GM18520 (cell line): Measurements from ENCODE around the gene METTL25B.

Source experiments
- ATAC-seq: cut with Tn5 transposase; IDR thresholded peaks from one replicate; pipeline ENCODE4 v1.9.1; 2021; ENCODE audit not compliant: unreplicated experiment

Gene METTL25B

DNA sequence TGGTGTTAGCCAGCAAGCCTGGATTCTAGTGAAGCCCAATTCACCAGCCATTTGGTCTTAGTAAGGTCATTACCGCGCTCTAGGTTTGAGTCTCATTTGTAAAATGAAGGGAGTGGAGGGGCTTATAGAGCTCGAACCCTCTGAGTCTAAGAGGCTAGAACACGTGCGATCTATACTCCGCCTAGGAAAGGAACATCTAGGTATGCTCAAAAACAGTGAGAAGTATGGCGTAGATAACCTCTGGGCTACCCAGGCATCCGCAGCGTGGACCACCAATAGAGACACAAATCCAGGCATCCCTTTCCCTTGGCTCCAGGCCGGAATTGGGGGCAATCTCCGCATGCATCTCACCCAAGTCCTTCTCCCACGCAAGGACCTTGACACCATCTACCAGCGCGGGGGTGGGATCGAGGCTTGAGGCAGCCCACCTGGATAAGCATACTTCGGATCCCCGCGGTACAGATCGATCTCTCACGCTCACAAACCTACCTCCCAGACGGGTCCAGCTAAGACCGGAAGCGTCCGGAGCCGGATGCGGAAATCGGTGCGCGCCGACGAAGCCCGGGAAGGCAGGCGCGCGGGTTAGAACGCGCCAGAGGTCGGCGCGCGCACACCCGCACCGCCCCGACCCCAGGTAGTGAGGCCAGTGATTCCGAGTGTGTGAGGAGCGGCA is at the start of gene METTL25B:
METTL25B (plus strand) TSS at position 544 of the 673 bp plus-strand sequence. CDS start 636 bp downstream, outside the sequence.
- ATAC-seq = peak; percentile 33

DNA sequence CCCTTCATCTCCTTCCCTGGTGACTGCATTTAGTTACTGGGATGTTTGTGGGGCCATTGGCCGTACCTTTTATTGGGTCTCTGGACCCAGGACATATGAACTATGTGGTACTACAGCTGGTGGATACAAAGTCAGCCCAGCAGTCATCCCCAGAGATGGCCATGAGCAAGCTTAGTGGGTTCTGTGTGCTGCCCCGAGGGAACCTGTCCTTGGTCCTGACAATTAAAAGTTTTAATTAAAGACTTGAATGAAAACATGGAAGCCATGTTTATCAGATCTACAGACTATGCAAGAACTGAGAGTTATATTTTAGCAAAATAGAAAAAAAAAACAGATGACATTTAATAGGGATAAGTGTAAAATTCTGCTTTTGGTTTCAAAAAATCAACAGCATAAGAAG is 48.2 kb upstream of the METTL25B start:
- ATAC-seq = no peak

DNA sequence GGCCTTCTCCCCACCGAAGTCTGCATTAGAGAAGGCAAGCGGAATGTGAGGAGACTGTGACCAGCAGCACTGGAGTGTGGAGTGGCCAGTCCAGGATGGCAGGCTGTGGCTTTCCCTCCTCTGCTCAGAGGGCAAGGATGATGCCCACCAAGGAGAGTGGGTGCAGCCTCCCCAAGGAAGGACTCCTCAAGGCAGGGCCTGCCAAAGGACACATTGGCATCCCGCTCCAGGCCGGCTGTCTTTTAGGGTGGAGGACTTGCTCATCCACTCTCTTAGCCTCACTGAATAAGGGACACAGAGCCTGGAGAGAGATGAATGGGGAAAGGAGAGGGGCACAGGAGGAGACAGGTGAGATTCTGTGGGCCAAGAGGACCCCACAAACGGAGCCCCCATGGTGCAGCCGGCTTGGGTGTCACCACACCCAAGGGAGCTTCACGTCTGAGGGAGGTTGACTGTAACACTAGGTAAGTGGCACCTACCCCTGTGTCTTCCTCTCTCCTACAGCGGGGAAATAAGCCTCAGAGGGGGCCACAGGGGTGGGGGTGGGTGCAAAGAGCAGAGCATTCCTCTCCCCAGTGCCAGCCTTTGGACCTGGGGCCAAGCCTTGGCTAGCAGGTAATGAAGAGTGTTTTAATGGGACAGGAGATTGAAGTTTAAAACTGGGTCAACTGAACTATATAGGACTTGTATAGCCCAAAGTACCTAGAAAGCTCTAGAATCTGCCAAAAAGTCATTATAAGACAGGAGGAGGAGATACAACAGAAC is 46.9 kb upstream of the METTL25B start:
- no peak for ATAC-seq

DNA sequence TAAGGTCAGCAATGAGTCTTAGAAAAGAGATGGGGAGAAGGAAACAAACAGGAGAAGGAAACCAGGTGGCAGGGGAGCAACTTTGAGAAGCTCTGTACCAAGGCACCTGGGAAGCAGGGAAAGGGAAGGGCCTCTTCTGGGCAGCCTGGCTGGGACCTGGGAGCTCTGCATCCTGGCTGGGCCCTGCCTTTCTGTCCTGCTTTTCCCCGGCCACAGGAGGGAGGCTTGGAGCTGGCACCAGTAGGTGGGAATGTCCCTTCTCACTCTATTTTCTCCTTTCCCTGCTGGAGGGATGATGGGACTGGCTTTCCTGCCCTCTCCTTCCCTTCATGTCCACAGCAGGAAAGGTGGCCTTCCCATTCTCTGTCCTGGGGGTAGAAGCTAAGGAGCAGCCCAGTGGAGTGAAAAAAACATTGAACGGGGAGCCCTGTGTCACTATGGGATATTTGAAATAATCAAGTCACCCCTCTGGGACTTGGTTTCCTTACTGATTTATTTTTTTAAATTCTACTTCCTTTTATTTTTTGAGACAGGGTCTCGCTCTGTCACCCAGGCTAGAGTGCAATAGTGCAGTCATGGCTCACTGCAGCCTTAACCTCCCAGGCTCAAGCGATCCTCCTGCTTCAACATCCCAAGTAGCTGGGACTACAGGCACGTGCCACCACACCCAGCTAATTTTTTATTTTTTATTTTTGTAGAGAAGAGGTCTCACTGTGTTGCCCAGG is 45.9 kb upstream of the METTL25B start:
- no peak for ATAC-seq

DNA sequence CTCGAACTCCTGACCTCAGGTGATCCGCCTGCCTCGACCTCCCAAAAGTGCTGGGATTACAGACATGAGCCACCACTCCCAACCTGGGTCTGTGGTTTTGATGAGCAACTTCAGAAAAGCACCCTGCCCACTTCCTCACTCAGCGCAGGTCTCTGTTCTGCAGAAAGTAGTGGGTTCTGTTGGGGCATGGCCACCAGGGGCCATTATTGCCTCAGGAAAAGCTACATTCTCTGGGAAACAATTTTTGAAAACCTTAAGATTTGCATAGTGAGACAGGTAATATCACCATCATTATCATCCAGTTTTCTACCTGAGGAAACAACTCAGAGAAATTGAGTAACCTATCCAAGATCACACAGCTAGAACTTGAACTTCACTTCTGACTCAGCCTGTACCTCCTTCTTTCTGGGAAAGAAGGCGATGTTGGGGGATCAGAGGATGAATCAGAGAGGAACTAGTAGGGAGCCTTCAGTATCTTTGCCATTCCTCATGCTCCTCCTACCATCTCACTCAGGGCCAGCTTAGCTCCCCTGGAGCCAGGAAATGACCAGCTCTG is 44.0 kb upstream of the METTL25B start:
- no peak for ATAC-seq

DNA sequence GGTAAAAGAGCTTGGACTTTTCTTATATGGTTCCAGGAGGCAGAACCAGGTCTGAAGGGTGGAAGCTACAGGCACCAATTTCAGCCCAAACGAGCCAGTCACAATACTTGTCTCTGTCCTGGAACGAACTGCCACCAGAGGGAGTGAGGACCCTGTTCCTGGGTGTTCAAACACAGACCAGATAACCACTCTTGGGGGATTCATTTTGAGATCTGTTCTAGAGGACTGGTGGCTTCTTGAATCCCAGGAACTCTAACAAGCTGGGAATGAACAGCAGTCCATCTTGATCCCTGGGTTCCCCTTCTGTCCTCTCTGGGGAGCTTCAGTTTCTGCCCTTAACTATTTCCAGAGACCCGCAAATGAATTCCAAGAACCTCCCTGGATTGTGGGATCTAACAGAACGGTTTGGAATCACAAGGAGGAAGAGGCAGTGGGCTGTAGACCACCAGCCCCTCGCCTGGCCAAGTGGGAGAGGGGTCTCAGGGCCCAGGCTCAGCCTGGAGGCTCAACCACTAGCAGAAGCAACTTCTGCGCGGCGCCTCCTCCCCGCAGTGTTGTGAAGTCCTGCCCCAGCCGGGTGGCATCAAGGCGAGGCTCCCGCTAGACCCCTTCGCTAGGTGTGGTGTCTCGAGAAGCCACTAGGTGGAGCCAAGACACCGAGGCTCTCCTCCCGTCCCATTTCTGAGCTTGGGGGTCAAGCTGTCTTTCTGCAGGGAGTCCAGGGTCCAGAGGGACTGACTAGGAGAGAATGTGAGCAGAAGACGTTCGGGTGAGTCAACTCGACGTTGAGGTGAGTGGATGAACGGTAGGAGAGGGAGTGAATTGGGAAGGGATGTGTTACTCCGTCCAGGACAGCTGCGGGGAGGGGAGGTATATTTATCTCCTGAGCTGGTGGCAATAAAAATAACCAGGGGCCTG is 39.0 kb upstream of the METTL25B start:
- no peak for ATAC-seq

DNA sequence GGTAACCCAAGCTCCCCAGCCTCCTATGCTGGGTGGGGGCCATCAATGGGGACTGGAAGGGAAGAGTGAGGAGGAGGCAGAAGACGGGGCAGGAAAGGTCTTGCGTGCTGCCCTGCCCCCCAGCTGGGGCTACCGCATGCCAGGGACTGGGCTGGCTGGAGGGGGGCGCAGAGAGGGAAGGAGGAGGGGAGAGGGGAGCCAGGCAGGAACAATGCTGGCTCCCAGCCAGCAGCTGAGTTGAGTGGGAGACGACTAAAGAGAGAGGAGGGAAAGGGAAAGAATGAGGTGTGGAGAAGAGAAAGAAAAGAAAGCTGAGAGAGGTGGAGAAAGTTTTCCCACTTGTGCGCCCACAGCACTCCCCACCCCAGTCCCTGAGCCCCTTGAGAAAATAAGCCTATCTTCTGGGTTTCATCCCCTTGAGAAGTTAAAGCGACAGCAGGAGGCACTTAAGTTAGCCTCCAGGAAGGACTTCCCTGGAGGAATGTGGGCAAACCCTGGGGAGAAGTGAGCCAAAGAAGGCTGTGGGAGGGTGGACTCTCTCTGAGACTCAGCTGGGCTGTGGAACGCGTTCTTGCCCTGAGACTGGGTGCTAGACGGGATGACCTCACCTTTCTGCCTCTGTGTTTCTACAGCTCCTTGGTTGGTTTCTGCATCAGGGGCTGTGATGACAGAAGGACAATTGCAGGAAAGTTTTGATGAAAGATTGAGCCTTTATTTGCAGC is 38.2 kb upstream of the METTL25B start:
- ATAC-seq = no peak

DNA sequence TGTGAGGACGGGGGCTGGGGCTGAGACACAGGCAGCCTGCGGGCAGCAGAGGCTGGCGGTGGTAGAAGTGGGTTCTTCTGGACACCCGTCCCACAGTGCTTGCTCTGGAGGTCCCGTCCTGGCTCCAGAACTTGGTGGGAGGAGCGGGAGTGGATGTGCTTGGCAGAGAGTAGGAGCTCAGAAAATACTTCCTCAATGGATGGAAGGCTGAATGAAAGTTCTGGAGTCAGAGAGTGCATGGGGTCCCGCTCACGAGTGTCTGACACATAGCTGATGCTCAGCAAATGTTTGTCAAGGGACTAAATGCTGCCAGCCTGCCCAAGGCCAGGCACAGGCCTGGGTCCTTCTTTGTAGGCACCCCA is 37.6 kb upstream of the METTL25B start:
- no peak for ATAC-seq

DNA sequence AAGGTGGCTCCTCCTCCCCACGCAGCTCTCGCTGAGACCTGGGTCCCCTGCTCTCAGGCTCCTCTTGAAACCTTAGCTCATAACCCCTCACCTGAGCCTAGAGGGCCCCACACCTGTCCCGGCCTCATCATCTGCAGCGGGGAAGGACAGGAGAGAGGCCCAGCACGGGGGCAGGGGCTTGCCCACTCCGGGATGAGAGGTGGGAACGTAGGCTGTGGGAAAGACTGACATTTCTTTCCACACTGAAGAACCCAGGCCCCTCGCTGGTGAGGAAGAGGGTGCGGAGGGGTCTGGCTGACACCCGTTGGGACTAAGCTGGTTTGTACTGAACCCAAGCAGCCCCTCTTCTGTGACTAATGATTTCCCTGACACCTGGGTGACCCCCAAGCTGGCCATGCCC is 37.1 kb upstream of the METTL25B start:
- ATAC-seq = no peak

DNA sequence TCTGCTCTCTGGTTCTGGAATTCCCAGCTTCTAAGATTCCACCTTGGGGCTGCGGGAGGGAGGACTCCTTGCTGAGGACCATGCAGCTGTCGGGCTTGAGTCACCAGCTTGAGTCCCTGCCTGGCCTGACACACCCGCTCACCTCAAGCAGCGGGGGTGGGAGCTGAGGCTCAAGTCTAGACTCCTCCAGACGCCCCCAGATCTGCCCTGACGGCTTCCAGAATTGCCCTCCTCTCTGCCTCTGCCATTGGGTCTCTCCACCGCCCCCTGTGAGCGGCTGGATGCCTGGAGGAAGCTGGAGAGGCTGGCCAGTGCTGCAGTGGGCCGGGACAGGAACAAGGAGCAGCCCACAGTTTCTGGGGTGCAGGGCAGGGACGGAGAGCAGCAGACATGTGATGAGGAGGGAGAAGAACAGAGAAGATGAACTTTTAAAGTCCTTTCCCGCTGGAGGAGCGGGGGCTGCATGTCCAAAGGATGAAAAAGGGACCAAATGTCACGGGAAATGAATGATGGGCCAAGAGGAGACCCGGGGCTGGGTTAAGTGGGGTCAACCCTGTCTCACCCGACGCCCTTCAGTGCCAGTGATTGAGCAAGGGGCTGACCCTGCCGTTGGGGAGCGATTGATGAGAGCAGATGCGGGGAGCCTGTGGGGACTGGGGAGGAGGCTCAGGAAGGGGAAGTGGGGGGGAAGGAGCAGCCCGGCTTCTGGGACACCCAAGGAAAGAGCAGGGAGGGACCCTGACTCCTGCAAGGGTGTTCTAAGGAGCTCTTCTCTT is 36.4 kb upstream of the METTL25B start:
- ATAC-seq = no peak

DNA sequence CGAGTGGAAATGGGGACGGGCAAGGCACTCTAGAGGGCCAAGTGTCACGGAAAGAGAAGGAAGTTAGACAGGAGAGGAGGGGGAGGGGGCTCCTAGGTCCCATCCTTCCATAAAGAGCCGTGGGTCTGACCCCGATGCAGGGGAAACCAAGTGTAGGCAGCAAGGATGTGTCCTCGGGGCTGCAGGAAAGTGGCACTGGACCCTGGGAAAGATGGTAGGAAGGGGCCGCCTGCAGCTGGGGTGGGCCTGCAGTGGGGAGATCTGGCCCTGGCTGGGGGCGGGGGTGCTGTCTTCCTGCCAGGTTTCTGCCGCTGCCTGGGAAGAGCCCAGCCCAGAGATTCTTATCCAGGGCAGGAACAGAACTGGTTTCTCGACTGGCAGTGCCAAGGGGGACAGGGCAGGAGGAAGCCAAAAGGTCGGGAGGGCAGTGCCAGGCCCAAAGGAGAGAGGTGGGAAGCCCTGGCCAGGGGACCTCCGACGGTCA is 35.8 kb upstream of the METTL25B start:
- no peak for ATAC-seq

DNA sequence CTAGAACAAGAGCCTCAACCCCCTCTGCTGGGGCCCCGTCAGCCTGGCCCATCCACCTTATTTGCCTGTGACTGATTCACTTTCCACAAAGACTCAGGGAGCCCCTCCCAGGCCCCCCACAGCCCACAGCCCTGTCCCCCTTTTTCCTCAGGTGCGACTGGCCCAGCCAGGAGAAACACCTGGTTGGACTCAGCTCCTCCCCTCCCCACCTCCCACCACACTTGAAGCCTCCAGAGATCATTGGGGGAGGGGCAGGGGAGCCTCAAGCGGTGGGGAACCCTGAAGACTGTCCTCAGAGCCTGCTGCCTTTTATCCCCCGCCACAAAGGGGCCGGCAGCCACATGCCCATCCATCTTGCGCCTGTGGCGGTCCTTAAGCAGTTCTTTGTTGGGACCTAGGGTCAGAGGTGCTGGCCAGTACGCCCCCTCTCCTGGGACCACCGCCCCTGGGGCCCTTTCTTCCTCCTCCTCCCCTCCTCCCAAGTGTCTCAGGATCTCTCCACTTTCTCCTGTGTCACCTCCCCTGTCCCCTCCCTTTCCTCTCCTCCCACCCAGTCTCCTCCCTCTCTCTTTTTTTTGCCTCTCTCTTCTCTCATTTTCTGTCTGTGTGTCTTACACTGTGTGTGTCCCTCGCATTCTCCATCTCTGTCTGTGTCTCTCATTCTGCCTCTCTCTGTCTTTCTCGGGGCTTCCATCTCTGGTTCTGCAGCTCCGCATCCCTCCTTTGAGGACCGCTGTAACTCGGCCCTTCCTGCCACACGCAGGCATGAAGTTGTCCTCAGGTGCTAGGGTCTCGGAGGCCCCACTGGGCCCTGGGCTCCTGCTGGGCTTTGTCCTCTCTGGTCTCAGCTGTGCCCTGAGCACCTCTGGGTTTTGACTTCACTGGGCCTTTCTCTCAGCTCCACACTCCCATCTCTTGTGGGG is 35.1 kb upstream of the METTL25B start:
- no peak for ATAC-seq

DNA sequence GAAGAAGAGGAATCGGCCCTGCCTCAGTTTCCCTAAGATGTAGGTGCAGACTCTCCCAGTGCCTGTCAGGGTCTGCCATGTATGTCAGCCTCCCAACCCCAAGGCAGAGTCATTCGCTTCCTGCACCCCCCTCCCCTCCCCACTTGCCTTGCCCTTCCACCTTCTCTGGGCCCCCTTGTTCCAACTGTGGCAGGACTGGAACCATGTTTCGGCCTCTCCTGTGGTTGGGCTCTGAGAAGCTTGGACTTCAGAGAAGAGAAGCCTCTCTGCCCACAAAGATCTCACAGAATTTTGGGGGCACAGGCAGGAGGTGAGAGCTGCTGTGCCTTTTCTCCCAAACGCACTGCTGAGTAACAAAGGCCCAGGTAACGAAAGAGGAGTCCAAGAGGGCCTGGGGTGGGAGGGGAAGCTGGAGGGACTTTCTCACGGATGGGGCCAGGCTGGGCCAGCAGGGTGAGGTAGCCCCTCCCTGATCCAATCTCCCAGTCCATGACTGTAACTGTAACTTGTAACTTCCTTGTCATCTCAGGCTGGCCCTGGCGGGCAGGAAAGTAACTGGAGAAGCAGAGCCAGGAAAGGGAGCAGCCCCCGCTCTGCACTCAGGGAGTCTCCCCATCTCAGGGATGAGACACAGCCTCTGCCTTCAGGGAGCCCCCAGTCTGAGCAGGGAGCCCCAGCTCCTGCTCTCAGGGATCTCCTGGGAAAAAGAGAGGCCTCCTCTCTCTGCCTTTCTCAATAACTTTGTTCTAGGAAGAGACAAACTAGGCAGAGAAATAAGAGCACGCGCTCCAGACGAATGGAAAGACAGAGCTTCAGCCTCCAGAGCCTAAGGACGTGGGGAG is 34.2 kb upstream of the METTL25B start:
- ATAC-seq = no peak

DNA sequence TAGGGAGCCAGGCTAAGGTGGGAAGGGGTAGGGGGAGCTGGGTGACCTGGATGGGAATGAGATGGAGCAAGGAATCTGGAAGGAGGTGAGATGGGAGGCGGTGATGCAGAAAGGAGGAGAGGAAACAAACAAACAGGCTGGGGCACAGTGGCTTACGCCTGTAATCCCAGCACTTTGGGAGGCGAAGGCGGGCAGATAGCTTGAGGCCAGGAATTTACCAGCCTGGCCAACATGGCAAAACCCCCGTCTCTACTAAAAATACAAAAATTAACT is 33.6 kb upstream of the METTL25B start:
- ATAC-seq = no peak

DNA sequence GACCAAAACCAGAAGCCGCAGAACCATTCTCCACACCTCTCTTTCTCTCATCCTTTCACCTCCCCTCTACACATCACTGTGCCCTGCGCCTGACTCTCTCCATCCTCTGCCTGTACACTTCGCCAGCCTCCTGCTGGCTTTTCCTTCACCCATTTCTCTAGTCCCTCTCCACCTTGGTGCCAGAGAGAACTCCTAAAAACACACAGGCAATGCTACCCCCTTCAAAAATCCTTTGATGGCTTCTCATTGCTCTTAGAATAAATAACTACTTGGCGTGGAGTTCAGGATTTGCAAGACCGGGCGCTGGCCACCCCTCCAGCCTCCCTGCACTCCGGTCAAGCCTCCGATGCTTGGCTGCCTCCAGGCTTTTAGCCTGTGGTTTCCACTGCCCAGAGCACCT is 31.5 kb upstream of the METTL25B start:
- ATAC-seq = no peak

DNA sequence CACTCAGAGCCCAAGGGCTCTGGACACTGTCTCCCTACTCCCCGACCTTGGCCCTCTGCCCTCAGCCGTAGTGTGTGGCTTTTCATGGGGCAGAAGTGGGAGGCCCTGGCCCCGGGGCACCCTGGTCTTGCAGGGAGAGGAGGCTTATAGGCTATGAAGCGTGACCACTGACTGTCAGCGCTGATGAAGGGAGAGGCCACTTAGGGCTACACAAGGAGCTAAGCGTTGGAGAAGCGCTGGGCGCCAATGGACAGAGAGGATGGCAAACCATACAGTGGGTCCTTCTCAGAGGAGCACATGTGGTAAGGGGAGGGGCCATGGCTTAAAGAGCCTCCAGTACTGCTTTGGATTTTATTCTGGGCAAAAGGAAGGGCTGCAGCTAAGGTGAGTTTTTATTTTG is 30.8 kb upstream of the METTL25B start:
- ATAC-seq = no peak

DNA sequence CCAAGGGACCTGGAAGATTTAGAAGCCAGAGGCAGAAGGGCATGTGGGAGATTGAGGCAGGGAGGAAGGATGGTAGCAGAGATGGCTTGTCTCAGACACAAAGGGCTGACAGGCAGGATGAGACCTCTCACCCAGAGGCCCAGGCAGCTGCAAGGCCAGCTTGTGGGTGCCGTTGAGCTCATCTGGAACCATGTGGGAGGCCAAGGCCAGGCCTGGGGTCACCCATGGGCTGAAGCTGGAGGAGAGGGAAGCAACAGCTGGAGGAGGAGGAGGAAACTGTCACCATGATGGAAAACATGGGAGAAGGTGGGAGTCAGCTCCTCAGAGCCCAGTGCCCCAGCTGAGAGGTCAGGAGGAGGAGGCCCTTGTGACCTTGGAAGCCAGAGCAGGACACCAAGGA is 29.3 kb upstream of the METTL25B start:
- no peak for ATAC-seq
